ENCODE data around the gene VWCE.
"Not testable (repeated sequence)": the region's sequence is repeated elsewhere in the genome, so short reads cannot be mapped to it uniquely, and the experiment has no call there.

- not testable (repeated sequence) for TF ChIP-seq CTCF (conservative IDR thresholded peaks at IDR 0.05); EZH2 (IDR thresholded peaks at IDR 0.05; ENCODE audit: low read depth)
These were observed 65.7 kb downstream of the VWCE start for GRCh38 chr11:61229458-61229857.

Data from PC-9 (cell line).